GM12892 (cell line): ENCODE data around the gene PCDHA6.

Experiments
- POLR2A ChIP-seq: IDR thresholded peaks from 2 replicates; pipeline ENCODE4 v1.6.1; 2011; ENCODE audit warnings: low read depth, low read length, control low read depth
- POLR2AphosphoS5 ChIP-seq: IDR thresholded peaks from 2 replicates; pipeline ENCODE4 v1.6.1; 2011; ENCODE audit warnings: low read depth, low read length, control low read depth
- TAF1 ChIP-seq: IDR thresholded peaks from 2 replicates; pipeline ENCODE4 v1.6.1; 2011; ENCODE audit warnings: low read depth, mild to moderate bottlenecking, control low read depth, low read length, borderline replicate concordance

GRCh38 chr5:140823475-140823874 lies 4.3 kb upstream of the PCDHA6 start:
- TF ChIP-seq POLR2A (no peak), POLR2AphosphoS5 (no peak), TAF1 (no peak)
